GM21528 (cell line): ENCODE data around the gene DNAJC17.

Experiments
- ATAC-seq: cut with Tn5 transposase; IDR thresholded peaks from one replicate; pipeline ENCODE4 v1.9.1; 2021; ENCODE audit warnings: mild to moderate bottlenecking, moderate library complexity; ENCODE audit not compliant: unreplicated experiment, low FRiP score

Gene DNAJC17

GRCh38 chr15:40793216-40793989 lies 13.9 kb downstream of the DNAJC17 start:
- ATAC-seq, result no peak

- no peak for ATAC-seq
Observed at GRCh38 chr15:40792394-40792793, 14.9 kb downstream of the DNAJC17 start.

- no peak for ATAC-seq
Observed at GRCh38 chr15:40790718-40791117, 16.6 kb downstream of the DNAJC17 start.

- no peak for ATAC-seq
Observed at GRCh38 chr15:40789999-40790398, 17.3 kb downstream of the DNAJC17 start.

- no peak for ATAC-seq
Observed at GRCh38 chr15:40789119-40789518, 18.2 kb downstream of the DNAJC17 start.

- ATAC-seq, result no peak
Observed at GRCh38 chr15:40787991-40788390, 19.3 kb downstream of the DNAJC17 start.

GRCh38 chr15:40787344-40787841 lies 19.9 kb downstream of the DNAJC17 start:
- no peak for ATAC-seq

GRCh38 chr15:40785814-40786213 lies 21.5 kb downstream of the DNAJC17 start:
- no peak for ATAC-seq

GRCh38 chr15:40785164-40785563 lies 22.1 kb downstream of the DNAJC17 start:
- no peak for ATAC-seq

GRCh38 chr15:40782609-40783227 lies 24.6 kb downstream of the DNAJC17 start:
- peak; percentile 64 for ATAC-seq

- ATAC-seq, result no peak
Observed at GRCh38 chr15:40776537-40777141, 30.6 kb downstream of the DNAJC17 start.

GRCh38 chr15:40775740-40776536 lies 31.3 kb downstream of the DNAJC17 start:
- no peak for ATAC-seq

- no peak for ATAC-seq
Observed at GRCh38 chr15:40775007-40775406, 32.3 kb downstream of the DNAJC17 start.

- ATAC-seq, result no peak
Observed at GRCh38 chr15:40773902-40774301, 33.4 kb downstream of the DNAJC17 start.

- no peak for ATAC-seq
Observed at GRCh38 chr15:40773496-40773895, 33.8 kb downstream of the DNAJC17 start.

- ATAC-seq, result no peak
Observed at GRCh38 chr15:40772014-40772413, 35.3 kb downstream of the DNAJC17 start.

GRCh38 chr15:40771242-40771641 lies 36.0 kb downstream of the DNAJC17 start:
- ATAC-seq, result no peak

GRCh38 chr15:40770147-40770721 lies 37.0 kb downstream of the DNAJC17 start:
- ATAC-seq, result no peak

GRCh38 chr15:40769274-40770146 lies 37.8 kb downstream of the DNAJC17 start, which contains the start of gene C15orf62:
Gene C15orf62, plus strand, starts transcription at chr15:40769980. Its CDS starts 516 bp downstream, at chr15:40770496.
- no peak for ATAC-seq
